ENCODE measurements around the gene PARK7.
A peak's percentile ranks its signal among the peaks of the same experiment; 100 is the strongest.
"Not testable (repeated sequence)": the region's sequence is repeated elsewhere in the genome, so short reads cannot be mapped to it uniquely, and the experiment has no call there.

Gene PARK7

GRCh38 chr1:7961216-7962013 is at the start of gene PARK7:
Gene PARK7 (plus strand): TSS chr1:7961711. CDS start chr1:7962786, 1,075 bp downstream.
- peak; percentile 99 for DNase-seq (ENCODE audit: low read depth)

DNA sequence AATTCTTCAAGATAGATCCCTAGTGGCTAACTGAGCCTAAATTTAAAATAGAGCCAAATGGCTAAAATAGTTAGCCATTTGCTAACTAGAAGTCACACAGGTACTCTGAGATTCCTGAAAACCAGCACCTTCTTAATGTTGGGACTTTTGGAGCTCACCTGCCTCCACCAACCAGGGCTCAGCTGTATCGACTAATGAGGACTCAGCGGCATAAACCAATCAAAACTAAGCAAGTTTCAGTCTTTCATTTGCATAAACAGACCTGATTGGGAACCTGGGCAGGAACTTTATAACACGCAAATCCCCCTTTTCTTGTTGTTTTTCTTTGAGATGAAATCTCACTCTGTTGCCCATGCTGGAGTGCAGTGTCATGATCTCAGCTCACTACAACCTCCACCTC is 49.4 kb upstream of the PARK7 start:
- no peak for DNase-seq (ENCODE audit: low read depth)

DNA sequence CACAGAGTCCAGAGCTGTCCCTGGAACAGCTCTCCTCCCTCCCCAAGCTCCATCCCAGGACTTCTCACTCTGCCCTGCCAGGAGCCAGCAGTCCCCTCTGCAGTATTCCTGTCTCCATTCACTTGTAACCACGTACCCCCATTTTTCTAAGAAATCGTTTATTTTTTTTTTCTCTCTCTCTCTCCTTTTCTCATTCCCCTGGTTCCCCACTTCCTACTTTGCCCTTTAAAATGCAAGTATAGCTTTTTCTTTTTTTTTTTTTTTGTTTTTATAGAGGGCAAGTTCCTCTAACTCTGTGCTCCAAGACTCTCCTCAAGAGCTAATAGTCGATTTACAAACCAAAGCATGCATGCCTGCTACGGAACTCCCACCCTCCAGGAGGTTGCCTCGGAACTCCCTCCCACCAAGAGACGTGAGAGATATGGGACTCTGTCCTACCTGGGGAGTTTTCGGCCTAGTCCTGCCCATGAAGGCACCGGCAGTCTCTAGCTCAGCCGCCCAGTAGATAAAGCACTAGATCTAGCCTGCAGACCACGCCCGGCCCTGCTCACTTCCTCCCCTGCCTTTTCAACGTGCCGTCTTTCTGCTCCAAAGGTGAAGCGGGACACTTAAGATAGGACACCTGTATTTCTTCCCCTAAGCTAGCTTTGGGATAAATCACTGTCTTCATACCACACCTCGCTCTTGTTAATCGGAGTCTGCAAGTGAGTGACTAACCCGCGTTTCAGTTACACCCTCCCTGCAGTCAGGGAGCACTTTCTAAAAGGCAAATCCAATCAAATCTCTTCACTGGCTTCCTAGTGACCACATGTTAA is 48.6 kb upstream of the PARK7 start:
- DNase-seq (ENCODE audit: low read depth), result no peak

GRCh38 chr1:7915826-7916500 is 45.5 kb upstream of the PARK7 start:
- DNase-seq (ENCODE audit: low read depth), result no peak

- no peak for DNase-seq (ENCODE audit: low read depth)
These were observed 45.0 kb upstream of the PARK7 start for GRCh38 chr1:7916501-7916830.

DNA sequence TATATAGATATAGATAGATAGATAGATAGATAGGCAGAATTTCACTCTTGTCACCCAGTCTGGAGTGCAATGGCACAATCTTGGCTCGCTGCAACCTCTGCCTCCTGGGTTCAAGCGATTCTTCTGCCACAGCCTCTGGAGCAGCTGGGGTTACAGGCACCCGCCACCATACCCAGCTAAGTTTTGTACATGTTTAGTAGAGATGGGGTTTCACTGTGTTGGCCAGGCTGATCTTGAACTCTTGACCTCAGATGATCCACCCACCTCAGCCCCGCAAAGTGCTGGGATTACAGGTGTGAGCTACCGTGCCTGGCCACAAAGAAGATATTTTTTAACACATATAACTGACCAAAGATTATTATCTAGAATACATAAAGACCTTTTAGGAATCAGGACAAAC is 43.5 kb upstream of the PARK7 start:
- DNase-seq (ENCODE audit: low read depth), result not testable (repeated sequence)

DNA sequence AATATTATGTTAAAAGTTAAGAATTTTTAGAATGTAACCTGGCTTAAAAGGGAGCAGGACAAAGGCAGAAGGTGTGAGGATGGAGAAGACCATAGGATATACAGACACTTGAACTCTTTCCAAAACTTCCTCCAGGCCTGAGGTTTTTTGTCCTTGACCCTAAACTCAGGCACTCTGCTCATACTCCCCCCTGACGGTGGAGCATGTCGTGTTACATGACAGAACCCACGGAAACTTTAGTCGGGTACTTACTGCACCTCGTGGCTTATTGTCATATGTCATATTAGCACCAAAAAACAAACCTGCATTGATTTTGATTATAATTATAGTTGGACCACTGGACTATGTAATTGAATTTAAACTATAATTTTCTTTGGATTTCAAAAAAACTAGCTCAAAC is 41.6 kb upstream of the PARK7 start:
- DNase-seq (ENCODE audit: low read depth), result no peak

DNA sequence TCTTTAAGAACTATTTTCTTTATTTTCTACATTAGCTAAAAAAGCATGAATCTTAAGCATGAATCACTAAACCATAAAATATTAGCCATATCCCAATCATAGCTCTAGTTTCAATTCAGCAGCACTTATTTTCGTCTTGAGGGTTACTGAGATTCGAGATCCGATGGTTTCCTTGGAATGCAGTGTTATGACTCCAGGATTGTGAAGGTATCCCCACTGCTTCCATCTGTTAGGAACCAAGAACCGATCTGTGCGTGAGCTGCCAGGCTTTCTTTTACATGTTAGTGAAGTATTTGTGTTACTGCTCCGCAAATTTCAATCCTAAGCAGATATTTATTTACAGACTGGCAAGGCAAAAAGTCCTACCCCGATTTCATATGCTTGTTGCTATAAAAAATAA is 39.7 kb upstream of the PARK7 start:
- DNase-seq (ENCODE audit: low read depth), result no peak

DNA sequence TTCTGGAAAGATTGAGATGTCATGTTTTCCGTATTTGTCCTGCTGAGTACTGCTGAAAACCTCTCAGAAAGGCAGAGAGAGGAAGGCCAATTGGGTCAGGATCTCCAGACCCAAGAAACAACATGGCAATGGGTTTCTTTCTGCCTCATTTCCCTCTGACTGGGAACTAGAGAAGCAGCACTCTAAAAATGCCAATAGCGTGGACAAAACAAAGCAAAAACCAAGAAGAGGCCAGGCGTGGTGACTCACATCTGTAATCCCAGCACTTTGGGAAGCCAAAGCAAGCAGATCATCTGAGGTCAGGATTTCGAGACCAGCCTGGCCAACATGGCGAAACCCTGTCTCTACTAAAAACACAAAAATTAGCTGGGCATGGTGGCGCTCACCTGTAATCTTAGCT is 39.2 kb upstream of the PARK7 start:
- no peak for DNase-seq (ENCODE audit: low read depth)

GRCh38 chr1:7927061-7927460 is 34.5 kb upstream of the PARK7 start:
- not testable (repeated sequence) for DNase-seq (ENCODE audit: low read depth)

GRCh38 chr1:7928247-7928646 is 33.3 kb upstream of the PARK7 start:
- no peak for DNase-seq (ENCODE audit: low read depth)

DNA sequence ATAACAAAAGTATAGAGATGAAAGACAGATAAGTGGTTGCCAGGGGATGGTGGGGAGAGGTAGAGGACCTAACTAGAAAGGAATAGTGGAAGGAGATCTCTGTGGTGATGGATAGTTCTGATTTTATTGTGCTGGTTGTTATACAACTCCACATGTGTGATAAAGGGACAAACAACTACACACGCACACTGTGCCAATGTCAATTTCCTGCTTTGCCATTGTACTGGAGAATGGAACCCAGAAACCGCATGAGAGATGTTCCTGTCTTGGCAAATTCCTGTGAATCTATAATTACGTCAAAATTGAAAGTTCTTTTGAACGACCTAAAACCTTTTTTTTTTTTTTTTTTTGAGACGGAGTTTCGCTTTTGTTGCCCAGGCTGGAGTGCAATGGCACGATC is 31.9 kb upstream of the PARK7 start:
- DNase-seq (ENCODE audit: low read depth), result no peak

DNA sequence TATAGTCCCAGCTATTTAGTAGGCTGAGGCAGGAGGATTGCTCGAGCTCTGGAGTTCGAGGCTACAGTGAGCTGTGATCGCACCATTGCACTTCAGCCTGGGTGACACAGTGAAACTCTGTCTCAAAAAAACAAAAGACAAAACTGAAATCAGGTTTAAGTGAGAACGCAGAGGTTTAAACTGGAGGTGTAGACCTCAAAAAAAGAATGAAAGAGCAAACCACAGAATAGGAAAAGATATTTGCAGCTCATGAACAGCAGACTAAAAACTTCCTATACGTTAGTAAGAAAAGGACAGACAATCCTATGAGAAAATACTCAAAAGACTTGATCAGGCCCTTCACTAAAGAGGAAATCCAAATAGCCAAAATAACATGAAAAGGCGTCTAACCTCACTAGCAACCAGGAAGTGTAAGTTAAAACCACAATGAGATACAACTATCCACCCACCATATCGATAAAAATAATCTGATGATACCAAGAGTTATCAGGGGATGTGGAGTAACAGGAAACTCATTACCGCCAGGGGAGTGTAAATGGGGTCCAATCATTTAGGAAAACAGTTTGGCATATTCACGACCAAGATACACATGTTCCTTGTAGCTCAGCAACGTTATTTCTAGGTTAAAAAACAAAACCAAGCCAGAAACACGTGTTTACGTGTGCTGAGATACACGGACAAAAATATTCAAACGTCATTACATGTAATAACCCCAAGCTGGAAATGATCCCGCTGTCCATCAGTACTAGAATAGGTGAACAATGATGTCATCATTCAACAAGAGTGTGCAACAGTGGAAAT is 30.7 kb upstream of the PARK7 start:
- DNase-seq (ENCODE audit: low read depth), result no peak

- DNase-seq (ENCODE audit: low read depth), result no peak
These were observed 30.1 kb upstream of the PARK7 start for GRCh38 chr1:7931446-7931812.

GRCh38 chr1:7932524-7933138 is 28.9 kb upstream of the PARK7 start:
- no peak for DNase-seq (ENCODE audit: low read depth)

GRCh38 chr1:7938070-7938469 is 23.4 kb upstream of the PARK7 start:
- DNase-seq (ENCODE audit: low read depth), result no peak

DNA sequence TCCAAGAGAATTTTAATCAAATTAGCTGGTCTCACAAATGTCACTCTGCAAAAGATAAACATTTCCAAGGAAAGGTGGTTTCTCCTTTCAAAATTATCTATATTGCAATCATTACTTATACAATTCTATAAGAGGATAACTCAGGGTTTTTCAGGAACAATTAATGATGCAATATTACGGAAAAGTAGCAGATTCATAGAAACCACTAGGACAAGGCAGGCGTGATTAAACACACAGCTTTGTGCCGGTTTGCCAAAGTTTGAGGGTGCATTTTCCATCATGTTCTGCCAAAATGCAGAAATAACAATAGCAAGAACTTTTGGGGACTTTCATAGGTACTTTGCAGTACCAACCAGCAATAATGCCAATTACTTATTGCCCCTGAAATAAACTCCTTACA is 21.5 kb upstream of the PARK7 start:
- DNase-seq (ENCODE audit: low read depth), result no peak

DNA sequence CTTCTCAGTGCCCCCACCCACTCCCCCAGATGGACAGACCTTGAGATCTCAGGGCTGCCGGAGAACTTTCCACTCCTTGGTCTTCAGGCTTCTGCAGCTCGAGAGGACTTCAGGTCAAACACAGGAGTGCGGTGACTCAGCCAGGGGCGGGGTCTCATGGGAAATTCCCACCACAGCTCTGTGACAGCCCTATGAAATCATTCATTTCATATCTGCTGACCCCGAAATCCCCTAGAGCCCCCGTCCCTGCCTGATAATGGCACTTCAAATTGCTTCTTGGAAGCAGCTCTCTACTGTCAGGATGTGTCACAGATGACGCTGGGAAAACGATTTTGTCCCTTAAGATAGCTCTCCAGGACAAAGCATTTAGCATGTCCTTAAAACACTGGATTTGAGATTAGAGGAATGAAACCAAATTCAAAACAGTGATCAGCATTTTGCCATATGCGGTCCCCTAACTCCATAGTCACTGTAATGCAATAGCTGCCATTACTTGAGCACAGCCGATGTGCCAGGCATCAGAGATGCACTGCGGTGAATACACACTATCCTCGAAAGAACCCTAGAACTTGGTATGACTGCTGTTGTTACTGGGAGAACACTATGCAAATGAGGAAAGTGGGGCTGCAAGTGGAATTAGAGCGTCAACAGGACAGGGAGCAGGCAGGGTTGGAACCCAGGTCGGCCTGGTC is 20.6 kb upstream of the PARK7 start, which contains the start of gene TNFRSF9:
TNFRSF9 (minus strand) TSS at position 95 of the 692 bp plus-strand sequence. CDS start 845 bp downstream, outside the sequence.
- DNase-seq (ENCODE audit: low read depth), result no peak

DNA sequence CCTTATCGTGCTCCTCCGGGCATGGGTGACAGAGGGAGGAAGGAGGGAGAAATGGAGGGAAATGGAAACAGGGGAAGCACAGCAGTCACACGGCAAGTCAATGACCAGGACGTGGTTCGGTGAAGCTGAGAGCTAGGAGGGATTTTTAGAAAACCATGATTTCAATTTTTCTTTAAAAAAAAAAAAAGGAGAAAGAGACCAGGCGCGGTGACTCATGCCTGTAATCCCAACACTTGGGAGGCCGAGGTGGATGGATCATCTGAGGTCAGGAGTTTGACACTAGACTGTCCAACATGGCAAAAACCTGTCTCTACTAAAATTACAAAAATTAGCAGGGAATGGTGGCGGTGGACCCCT is 20.1 kb upstream of the PARK7 start:
- no peak for DNase-seq (ENCODE audit: low read depth)

DNA sequence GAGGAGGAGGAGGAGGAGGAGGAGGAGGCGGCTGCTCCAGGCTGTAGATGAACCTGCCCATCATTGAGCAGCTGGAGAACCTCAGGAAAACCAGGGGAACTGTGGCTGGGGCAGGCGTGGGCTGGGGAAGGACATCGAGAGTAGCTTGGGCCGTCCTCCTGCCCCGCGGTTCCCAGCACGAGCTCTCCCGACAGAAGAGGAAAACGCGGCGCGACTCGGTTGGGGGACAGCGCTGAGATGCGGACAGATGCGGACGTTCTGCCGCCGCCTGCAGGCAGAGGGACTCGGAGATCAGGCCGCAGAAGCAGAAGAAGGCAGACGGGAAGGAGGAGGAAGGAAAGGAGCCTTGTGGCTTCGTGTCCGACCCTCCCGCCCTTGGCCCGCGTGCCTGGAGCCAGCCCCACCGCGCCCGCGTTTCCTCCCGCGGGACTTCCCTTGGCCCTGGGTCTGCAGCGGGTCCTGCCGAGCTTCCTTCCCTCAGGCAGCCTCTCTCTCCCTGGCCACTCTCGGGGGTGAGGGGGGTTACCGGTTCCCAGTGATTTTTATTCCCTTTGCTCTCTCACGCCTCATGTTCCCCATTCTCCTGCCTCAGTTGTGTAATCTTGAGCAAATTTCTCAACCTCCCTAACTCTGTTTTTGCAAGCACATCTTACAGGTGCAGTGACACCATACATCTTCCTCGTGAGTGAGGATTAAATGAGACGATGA is 19.1 kb upstream of the PARK7 start:
- DNase-seq (ENCODE audit: low read depth), result no peak

Measured in GM04504 (cell line).